Stimulated activated effector memory CD8-positive, alpha-beta T cell treated with anti-CD3 and anti-CD28 coated beads, Interleukin-12 subunit alpha, Interleukin-12 subunit beta, amount 100 ng/mL, for 72 hours (primary cell): ENCODE results near the gene PDZRN3.
"Not testable (repeated sequence)": the region's sequence is repeated elsewhere in the genome, so short reads cannot be mapped to it uniquely, and the experiment has no call there.

Source experiments
- ATAC-seq: fragments of 150-1000 bp; cut with Tn5 transposase; 2 replicates; pipeline ENCODE4 v1.10.0; 2021
- DNase-seq, 2 donors: peaks; one replicate each; pipeline ENCODE4 v3.0.0; 2021 to 2022; ENCODE audit warnings: low spot score in 2 of 2
- H3K27ac Mint-ChIP-seq: one replicate; pipeline ENCODE4 v1.8.0; 2022; ENCODE audit warnings: mild to moderate bottlenecking, mixed read lengths
- H3K36me3 Mint-ChIP-seq: one replicate; pipeline ENCODE4 v1.8.0; 2022; ENCODE audit warnings: mild to moderate bottlenecking, mixed read lengths
- H3K4me1 Mint-ChIP-seq: one replicate; pipeline ENCODE4 v1.8.0; 2022; ENCODE audit warnings: mixed read lengths
- H3K4me3 Mint-ChIP-seq: one replicate; pipeline ENCODE4 v1.8.0; 2022; ENCODE audit warnings: mild to moderate bottlenecking, mixed read lengths
- H3K9me3 Mint-ChIP-seq: one replicate; pipeline ENCODE4 v1.8.0; 2022; ENCODE audit warnings: mixed read lengths

Gene PDZRN3

DNA sequence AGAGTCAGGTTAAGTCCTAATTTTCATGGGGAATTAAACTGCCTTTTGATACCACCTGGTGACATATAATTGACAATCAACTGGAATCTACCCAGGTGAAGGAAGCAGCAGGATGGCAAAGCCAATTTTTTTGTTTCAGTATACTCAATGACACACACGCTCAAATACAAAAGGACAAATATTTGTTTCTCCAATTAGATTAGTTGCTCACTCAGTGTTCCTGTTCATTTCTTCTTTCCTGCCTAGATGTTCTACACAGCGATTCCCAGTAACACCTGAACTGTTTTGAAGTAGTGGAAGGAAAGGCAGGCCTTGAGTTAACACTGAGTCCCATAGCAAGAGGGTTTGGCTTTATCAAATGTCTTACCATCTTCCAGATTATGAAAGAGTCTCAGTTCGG is 157.5 kb downstream of the PDZRN3 start:
- no peak for ATAC-seq
- peaks cover 2% of the 10 kb centered on the region for H3K9me3 Mint-ChIP-seq
- no peaks in the 10 kb centered on the region for H3K4me1 Mint-ChIP-seq
- no peaks in the 10 kb centered on the region for H3K36me3 Mint-ChIP-seq
- H3K27ac Mint-ChIP-seq = no peak overlapping the region
- no peak for DNase-seq
- H3K4me3 Mint-ChIP-seq = no peak overlapping the region

DNA sequence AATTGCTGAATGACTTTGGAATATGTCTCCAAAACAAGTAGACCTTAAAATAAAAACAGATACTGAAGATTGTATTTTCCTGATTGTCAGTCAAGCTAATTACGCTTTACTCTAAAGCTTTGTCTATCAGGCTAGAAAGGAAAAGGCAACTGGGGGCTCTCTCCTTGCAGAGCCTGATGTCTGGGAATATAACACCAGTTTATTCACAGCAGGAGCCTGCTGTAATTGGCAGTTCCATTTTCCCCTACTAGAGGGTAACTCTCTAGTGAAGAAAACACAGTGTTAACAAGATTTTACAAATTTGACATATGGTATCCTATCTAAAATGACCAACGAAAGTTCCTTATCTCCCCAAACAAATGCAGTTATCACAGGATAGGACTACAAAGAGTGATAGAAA is 158.8 kb downstream of the PDZRN3 start:
- H3K27ac Mint-ChIP-seq = no peak overlapping the region
- DNase-seq (no peak), ATAC-seq (no peak)
- H3K9me3 Mint-ChIP-seq = peaks cover 2% of the 10 kb centered on the region
- no peak overlapping the region for H3K4me3 Mint-ChIP-seq
- H3K4me1 Mint-ChIP-seq = no peaks in the 10 kb centered on the region
- no peaks in the 10 kb centered on the region for H3K36me3 Mint-ChIP-seq

DNA sequence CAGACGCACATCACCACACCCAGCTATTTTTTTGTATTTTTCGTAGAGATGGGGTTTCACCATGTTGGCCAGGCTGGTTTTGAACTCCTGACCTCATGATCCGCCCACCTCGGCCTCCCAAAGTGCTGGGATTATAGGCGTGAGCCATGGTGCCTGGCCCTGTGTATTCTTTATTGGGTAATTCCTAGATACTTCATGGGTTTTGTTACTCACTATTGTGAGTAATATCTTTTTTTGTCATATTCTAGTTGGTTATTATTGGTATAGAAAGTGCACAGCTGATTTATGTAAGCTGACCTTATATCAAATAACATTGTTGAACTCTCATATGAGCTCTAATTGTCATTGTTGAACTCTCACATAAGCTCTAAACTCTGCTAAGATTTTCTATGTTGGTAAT is 160.6 kb downstream of the PDZRN3 start:
- not testable (repeated sequence) for H3K27ac Mint-ChIP-seq, DNase-seq, H3K4me3 Mint-ChIP-seq, ATAC-seq, H3K4me1 Mint-ChIP-seq, H3K9me3 Mint-ChIP-seq, H3K36me3 Mint-ChIP-seq

DNA sequence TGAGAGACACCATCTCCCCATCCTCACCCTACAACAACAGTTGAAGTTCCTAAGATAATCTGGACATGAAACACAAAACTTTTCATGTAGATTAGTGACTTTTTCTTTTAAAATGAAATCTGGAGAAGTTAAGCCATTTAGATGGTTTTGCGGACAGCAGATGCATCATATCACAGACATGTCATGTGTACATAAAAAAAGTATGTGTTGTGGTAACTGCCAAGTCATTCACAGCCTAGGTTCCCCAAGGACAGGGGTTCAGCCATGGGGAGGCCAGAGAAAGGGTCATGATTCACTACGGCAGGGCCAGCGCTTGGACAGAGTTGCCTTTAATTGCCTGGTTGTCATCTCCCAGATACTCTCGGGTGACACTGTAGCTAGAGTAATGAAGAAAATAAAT is 163.2 kb downstream of the PDZRN3 start:
- no peaks in the 10 kb centered on the region for H3K36me3 Mint-ChIP-seq
- no peak overlapping the region for H3K4me3 Mint-ChIP-seq
- no peak for ATAC-seq
- H3K4me1 Mint-ChIP-seq = no peaks in the 10 kb centered on the region
- H3K27ac Mint-ChIP-seq = no peak overlapping the region
- no peak for DNase-seq
- peaks cover 4% of the 10 kb centered on the region for H3K9me3 Mint-ChIP-seq

DNA sequence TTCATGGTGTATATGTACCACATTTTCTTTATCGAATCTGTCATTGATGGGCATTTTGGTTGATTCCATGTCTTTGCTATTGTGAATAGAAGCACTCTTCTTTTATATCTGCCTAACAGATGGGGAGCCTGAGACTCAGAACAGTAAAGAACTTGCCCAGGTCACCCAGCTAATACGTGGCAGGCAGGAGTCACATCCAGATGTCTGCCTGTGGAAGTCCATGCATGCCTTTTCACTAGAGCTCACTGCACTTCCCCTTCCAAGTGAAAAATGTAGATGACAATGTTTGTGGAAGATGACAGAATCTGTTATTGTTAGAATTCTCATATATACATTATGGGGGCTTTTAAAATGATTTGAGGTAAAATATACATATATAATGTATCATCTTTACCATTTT is 165.0 kb downstream of the PDZRN3 start:
- ATAC-seq (no peak), DNase-seq (no peak)
- H3K27ac Mint-ChIP-seq = no peak overlapping the region
- H3K9me3 Mint-ChIP-seq = peaks cover 4% of the 10 kb centered on the region
- no peak overlapping the region for H3K4me3 Mint-ChIP-seq
- no peaks in the 10 kb centered on the region for H3K36me3 Mint-ChIP-seq
- H3K4me1 Mint-ChIP-seq = no peaks in the 10 kb centered on the region

DNA sequence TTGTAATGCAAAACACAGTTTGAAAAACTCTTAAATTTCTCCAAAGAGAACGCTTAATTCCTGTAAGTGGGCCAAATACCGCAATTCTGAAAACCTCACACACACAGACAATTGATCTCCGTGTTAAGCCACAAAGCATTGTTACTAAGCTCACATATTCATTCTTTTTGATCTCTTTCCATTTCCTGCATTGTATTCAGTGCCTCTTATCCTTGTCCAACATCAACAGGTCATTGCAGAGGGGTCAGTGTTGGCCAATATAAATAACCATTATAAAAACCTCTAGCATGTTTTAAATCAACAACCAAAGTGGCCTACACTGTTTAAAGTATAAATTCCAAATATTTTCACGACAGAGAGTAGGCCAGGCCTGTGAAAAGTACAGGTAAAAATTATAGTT is 171.1 kb downstream of the PDZRN3 start:
- ATAC-seq (no peak), DNase-seq (no peak)
- no peaks in the 10 kb centered on the region for H3K9me3 Mint-ChIP-seq
- no peaks in the 10 kb centered on the region for H3K36me3 Mint-ChIP-seq
- H3K4me1 Mint-ChIP-seq = no peaks in the 10 kb centered on the region
- H3K4me3 Mint-ChIP-seq = no peak overlapping the region
- no peak overlapping the region for H3K27ac Mint-ChIP-seq

DNA sequence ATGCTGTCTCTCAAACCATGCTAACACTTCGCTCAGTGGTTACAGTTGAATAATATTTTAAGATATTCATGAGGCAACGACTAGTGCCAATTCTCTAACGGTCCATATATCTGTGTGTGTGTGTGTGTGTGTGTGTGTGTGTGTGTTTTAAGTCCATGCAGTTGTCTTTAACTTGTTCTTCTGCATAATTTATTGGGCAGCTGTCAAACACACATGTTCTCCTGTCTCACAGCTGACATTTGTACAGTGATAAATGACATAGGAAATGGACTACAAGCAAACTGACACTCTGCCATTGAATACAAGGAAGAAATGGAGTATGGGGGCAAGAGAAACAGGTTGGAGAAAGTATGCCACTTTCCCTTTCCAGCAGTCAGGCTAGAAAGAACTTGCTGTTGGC is 172.0 kb downstream of the PDZRN3 start:
- Mint-ChIP-seq H3K9me3 (no peaks in the 10 kb centered on the region), H3K4me3 (no peak overlapping the region), H3K36me3 (no peaks in the 10 kb centered on the region), H3K4me1 (no peaks in the 10 kb centered on the region), H3K27ac (no peak overlapping the region)
- ATAC-seq = no peak
- no peak for DNase-seq

GRCh38 chr3:73451301-73451944 is 173.3 kb downstream of the PDZRN3 start:
- DNase-seq (no peak), ATAC-seq (no peak)
- H3K9me3 Mint-ChIP-seq = no peaks in the 10 kb centered on the region
- no peak overlapping the region for H3K27ac Mint-ChIP-seq
- H3K4me3 Mint-ChIP-seq = no peak overlapping the region
- H3K36me3 Mint-ChIP-seq = no peaks in the 10 kb centered on the region
- no peaks in the 10 kb centered on the region for H3K4me1 Mint-ChIP-seq

- no peak for DNase-seq
- no peak for ATAC-seq
- Mint-ChIP-seq H3K4me3 (no peak overlapping the region), H3K36me3 (no peaks in the 10 kb centered on the region), H3K4me1 (no peaks in the 10 kb centered on the region), H3K27ac (no peak overlapping the region), H3K9me3 (no peaks in the 10 kb centered on the region)
Measured at GRCh38 chr3:73449774-73450173, 175.0 kb downstream of the PDZRN3 start.

DNA sequence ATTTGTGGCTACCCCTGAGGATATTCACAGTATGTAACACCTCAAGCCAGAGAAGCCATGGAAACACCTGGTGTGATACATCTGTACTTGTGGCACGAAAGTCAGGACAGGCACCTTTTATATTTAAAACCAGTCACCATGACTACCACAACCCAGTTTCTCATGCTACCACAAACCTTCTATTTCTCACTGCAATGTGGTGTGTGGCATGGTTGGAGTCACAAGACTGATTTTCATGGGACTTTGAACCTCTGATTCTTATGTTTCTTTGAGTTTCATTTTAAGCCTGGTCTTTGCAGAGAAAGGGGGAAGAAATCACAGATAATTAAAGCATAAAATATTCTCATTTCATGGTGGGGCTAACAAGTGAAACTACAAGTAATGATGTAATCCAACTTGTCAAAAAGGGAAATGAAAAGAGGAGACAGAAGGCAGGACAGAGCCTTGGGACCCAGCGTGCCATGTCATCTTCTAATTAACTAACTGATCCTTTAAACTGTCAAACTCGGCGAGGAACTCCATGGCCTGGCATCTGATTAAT is 175.9 kb downstream of the PDZRN3 start:
- no peak for ATAC-seq
- Mint-ChIP-seq H3K4me1 (no peaks in the 10 kb centered on the region), H3K9me3 (no peaks in the 10 kb centered on the region), H3K4me3 (no peak overlapping the region), H3K36me3 (no peaks in the 10 kb centered on the region), H3K27ac (no peak overlapping the region)
- DNase-seq = no peak

GRCh38 chr3:73448041-73448440 is 176.7 kb downstream of the PDZRN3 start:
- Mint-ChIP-seq H3K4me3 (no peak overlapping the region), H3K27ac (no peak overlapping the region), H3K36me3 (no peaks in the 10 kb centered on the region), H3K4me1 (no peaks in the 10 kb centered on the region), H3K9me3 (no peaks in the 10 kb centered on the region)
- ATAC-seq = no peak
- no peak for DNase-seq

DNA sequence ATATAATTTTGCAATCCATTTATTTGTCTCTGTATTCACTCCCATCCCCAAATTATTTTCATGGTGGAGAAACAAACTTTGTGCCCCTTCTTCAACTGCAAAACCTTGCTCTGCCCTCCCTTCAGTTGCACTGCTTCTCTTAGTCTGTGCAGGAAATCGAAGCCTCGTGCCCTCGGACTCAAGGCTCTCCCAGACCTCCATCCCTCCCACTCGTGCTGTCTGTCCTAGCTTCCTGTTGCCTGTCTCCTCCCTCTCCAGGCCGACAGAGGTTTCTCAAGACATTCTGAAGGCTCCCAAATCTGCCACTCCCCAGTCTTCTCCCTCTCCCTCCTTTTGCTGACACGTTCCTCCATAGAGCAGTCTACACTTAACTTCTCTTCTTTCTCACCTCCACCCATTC is 177.6 kb downstream of the PDZRN3 start:
- Mint-ChIP-seq H3K4me1 (no peaks in the 10 kb centered on the region), H3K27ac (no peak overlapping the region), H3K36me3 (no peaks in the 10 kb centered on the region), H3K9me3 (no peaks in the 10 kb centered on the region), H3K4me3 (no peak overlapping the region)
- ATAC-seq (no peak), DNase-seq (no peak)

GRCh38 chr3:73446467-73447110 is 178.2 kb downstream of the PDZRN3 start:
- no peak for DNase-seq
- Mint-ChIP-seq H3K4me3 (no peak overlapping the region), H3K9me3 (no peaks in the 10 kb centered on the region), H3K4me1 (no peaks in the 10 kb centered on the region), H3K27ac (no peak overlapping the region), H3K36me3 (no peaks in the 10 kb centered on the region)
- no peak for ATAC-seq

- Mint-ChIP-seq H3K36me3 (no peaks in the 10 kb centered on the region), H3K9me3 (no peaks in the 10 kb centered on the region), H3K27ac (no peak overlapping the region), H3K4me3 (no peak overlapping the region), H3K4me1 (no peaks in the 10 kb centered on the region)
- ATAC-seq (no peak), DNase-seq (no peak)
Measured at GRCh38 chr3:73442886-73443285, 181.9 kb downstream of the PDZRN3 start.

- H3K9me3 Mint-ChIP-seq = no peaks in the 10 kb centered on the region
- DNase-seq = no peak
- ATAC-seq = peak; percentile 4
- H3K27ac Mint-ChIP-seq = no peak overlapping the region
- H3K4me3 Mint-ChIP-seq = no peak overlapping the region
- H3K36me3 Mint-ChIP-seq = no peaks in the 10 kb centered on the region
- no peaks in the 10 kb centered on the region for H3K4me1 Mint-ChIP-seq
Measured at GRCh38 chr3:73442152-73442551, 182.6 kb downstream of the PDZRN3 start.

GRCh38 chr3:73437828-73438227 is 186.9 kb downstream of the PDZRN3 start:
- DNase-seq (no peak), ATAC-seq (no peak)
- H3K36me3 Mint-ChIP-seq = no peaks in the 10 kb centered on the region
- H3K27ac Mint-ChIP-seq = no peak overlapping the region
- H3K4me1 Mint-ChIP-seq = no peaks in the 10 kb centered on the region
- no peak overlapping the region for H3K4me3 Mint-ChIP-seq
- H3K9me3 Mint-ChIP-seq = no peaks in the 10 kb centered on the region
